Common myeloid progenitor, CD34-positive (primary cell): ENCODE data around the gene AGO1.
A peak's percentile ranks its signal among the peaks of the same experiment; 100 is the strongest.
"Not testable (repeated sequence)": the region's sequence is repeated elsewhere in the genome, so short reads cannot be mapped to it uniquely, and the experiment has no call there.

Experiments used
- CTCF ChIA-PET: fragments of 350-600 bp; sonication (Branson Sonifier 250); formaldehyde crosslinking; loops from one replicate; lab custom pipeline; 2021; ENCODE audit warnings: antibody characterized with exemption; lab: Charles Lee
- POLR2A ChIA-PET: fragments of 350-600 bp; sonication (Branson Sonifier 250); formaldehyde crosslinking; loops from one replicate; lab custom pipeline; 2021; ENCODE audit warnings: antibody characterized with exemption; lab: Charles Lee
- DNase-seq, 3 donors: peaks; one replicate each; pipeline versions ENCODE4 v3.0.0 to v3.0.0-alpha.2; 2013
- H3K27ac ChIP-seq, 2 experiments: 1 replicate in 1 of 2; 2 replicates in 1 of 2; pipeline ENCODE4 v1.7.0; 2013; ENCODE audit warnings: inconsistent platforms in 2 of 2, low read length in 2 of 2, mild to moderate bottlenecking in 2 of 2, low read depth in 1 of 2, moderate library complexity in 1 of 2; ENCODE audit not compliant: severe bottlenecking in 2 of 2, insufficient read depth in 1 of 2, poor library complexity in 1 of 2
- H3K27me3 ChIP-seq, 5 experiments: replicated peaks in 2 of 5; 1 replicate in 3 of 5; 2 replicates in 2 of 5; pipeline versions ENCODE4 v1.6.1 to v1.7.0; 2013; ENCODE audit warnings: low read length in 4 of 5, mild to moderate bottlenecking in 2 of 5, moderate library complexity in 2 of 5, inconsistent platforms in 1 of 5; ENCODE audit not compliant: insufficient read depth in 5 of 5, control insufficient read depth in 4 of 5
- H3K36me3 ChIP-seq, 4 experiments: 1 replicate in 2 of 4; 2 replicates in 2 of 4; pipeline versions ENCODE4 v1.6.1 to v1.7.0; 2013; ENCODE audit warnings: low read length in 3 of 4, control low read depth in 1 of 4, mild to moderate bottlenecking in 1 of 4; ENCODE audit not compliant: control insufficient read depth in 4 of 4, insufficient read depth in 4 of 4
- H3K4me1 ChIP-seq, 4 experiments: 1 replicate in 3 of 4; 2 replicates in 1 of 4; pipeline versions ENCODE4 v1.6.1 to v1.7.1; 2013; ENCODE audit warnings: low read length in 3 of 4, mild to moderate bottlenecking in 3 of 4, control low read depth in 1 of 4, inconsistent platforms in 1 of 4, moderate library complexity in 1 of 4; ENCODE audit not compliant: control insufficient read depth in 4 of 4, insufficient read depth in 4 of 4; ENCODE audit errors: control extremely low read depth in 1 of 4
- H3K4me3 ChIP-seq, 7 experiments: 1 replicate in 4 of 7; 2 replicates in 3 of 7; pipeline versions ENCODE4 v1.5.1 to v1.7.0; 2013; ENCODE audit warnings: mild to moderate bottlenecking in 7 of 7, low read length in 6 of 7, moderate library complexity in 6 of 7, inconsistent platforms in 2 of 7, low read depth in 2 of 7, control low read depth in 1 of 7; ENCODE audit not compliant: insufficient read depth in 4 of 7, control insufficient read depth in 1 of 7; ENCODE audit errors: extremely low read depth in 1 of 7
- H3K9me3 ChIP-seq, 5 experiments: 1 replicate in 4 of 5; 2 replicates in 1 of 5; pipeline versions ENCODE4 v1.6.1 to v1.7.1; 2013; ENCODE audit warnings: low read length in 4 of 5, mild to moderate bottlenecking in 2 of 5, inconsistent platforms in 1 of 5, low read depth in 1 of 5, moderate library complexity in 1 of 5; ENCODE audit not compliant: control insufficient read depth in 4 of 5, insufficient read depth in 2 of 5; ENCODE audit errors: control extremely low read depth in 1 of 5
- WGBS: methylation state at CpG from one replicate; pipeline ENCODE4 v1.1.5; 2013; ENCODE audit not compliant: insufficient coverage; 5-methylcytosine and 5-hydroxymethylcytosine counted together

AGO1 gene

DNA sequence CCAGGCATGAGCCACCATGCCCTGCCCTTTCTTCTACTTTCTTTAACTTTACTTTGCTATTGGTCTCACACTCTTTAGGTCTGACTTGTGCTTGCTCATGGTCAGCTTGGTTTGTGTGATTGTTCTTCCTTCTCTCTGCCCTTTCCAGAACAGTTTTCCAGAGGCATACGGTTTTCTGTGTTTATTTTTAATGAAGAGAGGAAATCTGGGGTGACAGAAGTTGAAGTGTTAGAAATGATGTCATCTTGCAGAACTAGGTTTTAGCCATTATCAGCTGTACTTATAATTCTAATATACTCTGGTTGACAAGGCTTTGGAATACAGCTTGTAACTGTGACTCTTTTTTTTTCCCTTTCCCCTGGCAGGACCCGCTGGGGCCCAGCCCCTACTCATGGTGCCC is 62.3 kb downstream of the AGO1 start:
- 100% methylated on average over 1 of the region's 2 CpGs for WGBS
- Histone ChIP-seq H3K27me3 (no peaks in the 10 kb centered on the region), H3K27ac (no peak overlapping the region), H3K4me1 (peaks cover 4 to 16% (median 8%) of the 10 kb centered on the region in 4 experiments), H3K36me3 (peaks cover 2 to 8% (median 4%) of the 10 kb centered on the region in 4 experiments), H3K4me3 (no peak overlapping the region), H3K9me3 (no peaks in the 10 kb centered on the region)
- no peak for DNase-seq
- POLR2A ChIA-PET, result no interaction called here
- CTCF ChIA-PET, result interaction anchor here (0.7 kb wide), 1 partner anchor 8 kb away, joined by 3 read pairs; no protein-coding TSS in a partner anchor

DNA sequence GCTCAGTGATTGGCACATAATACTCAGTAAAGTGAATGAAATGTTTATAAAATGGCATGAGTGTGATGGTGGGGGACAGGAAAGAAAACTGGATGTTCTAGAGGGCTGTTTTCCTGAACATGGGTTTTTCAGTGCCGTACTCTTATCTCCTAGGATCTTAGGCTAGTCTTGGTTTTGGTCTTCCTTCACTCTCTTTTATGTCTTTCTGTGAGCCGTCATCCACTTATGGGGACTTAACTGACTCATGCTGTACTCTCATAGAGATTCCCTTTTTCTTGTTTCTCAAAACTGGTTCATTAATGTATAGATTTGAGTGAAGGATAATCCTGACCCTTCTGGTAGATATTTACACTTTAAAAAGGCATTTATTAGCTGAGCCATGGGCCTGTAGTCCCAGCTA is 64.5 kb downstream of the AGO1 start:
- Histone ChIP-seq H3K27me3 (no peaks in the 10 kb centered on the region), H3K4me1 (peaks cover 2 to 10% (median 7%) of the 10 kb centered on the region in 4 experiments), H3K4me3 (peak overlapping the region in 1 of 7 experiments; percentile 5), H3K36me3 (peaks cover 0 to 11% (median 8%) of the 10 kb centered on the region in 4 experiments), H3K9me3 (no peaks in the 10 kb centered on the region), H3K27ac (no peak overlapping the region)
- POLR2A ChIA-PET, result interaction anchor here (1.4 kb wide), 1 partner anchor 17 kb away, joined by 3 read pairs; the partner anchor contains the start of gene AGO3
- CTCF ChIA-PET, result no interaction called here
- peak in 2 of 3 donors; percentile 17 to 26 for DNase-seq
- 20% methylated on average over 2 of the region's 2 CpGs for WGBS

DNA sequence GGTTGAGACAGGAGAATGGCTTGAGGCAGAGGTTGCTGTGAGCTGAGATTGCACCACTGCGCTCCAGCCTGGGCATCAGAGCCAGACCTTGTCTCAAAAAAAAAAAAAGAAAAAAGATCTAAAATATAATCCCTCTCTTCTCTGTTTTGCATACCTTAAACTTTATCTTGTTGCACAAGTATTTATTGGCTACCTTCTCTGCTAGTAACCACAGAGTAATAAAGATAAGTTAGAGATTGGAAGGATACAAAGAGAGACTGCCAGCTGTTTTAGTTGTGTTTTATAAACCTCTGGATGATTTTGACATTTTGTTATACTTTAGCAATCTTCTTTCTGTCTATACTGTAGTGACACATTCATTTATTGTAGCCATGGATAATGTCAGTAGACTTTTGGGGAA is 75.5 kb downstream of the AGO1 start:
- CTCF ChIA-PET, result no interaction called here
- WGBS, result no CpG with 5 or more reads among the region's 1 CpG
- POLR2A ChIA-PET, result no interaction called here
- Histone ChIP-seq H3K27me3 (no peaks in the 10 kb centered on the region), H3K36me3 (peaks cover 0 to 9% (median 4%) of the 10 kb centered on the region in 4 experiments), H3K4me1 (no peaks in the 10 kb centered on the region), H3K4me3 (no peak overlapping the region), H3K27ac (no peak overlapping the region), H3K9me3 (no peaks in the 10 kb centered on the region)
- no peak for DNase-seq

DNA sequence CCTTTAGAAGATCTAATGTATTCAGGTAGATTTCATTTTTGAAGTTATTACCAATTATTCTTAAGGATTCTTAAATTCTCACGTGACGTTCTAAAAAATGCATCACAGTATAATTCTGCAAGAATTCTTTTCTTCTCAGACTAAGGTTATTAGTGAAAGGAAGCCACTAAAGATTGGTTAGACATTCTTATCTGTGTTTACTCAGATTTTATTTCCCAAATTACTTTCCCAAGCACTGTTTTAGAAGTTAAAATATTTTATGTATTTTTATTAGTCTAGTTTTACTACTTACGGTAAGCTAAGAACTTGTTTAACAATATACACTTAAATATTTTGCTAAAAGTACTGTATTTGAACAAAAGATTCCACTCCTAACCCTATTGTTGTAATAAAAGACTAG is 76.3 kb downstream of the AGO1 start:
- Histone ChIP-seq H3K27me3 (no peaks in the 10 kb centered on the region), H3K4me1 (no peaks in the 10 kb centered on the region), H3K9me3 (peaks cover 0 to 2% (median 0%) of the 10 kb centered on the region in 5 experiments), H3K36me3 (peaks cover 0 to 11% (median 4%) of the 10 kb centered on the region in 4 experiments), H3K4me3 (no peak overlapping the region), H3K27ac (no peak overlapping the region)
- ChIA-PET CTCF (no interaction called here), POLR2A (no interaction called here)
- WGBS, result no CpG with 5 or more reads among the region's 3 CpGs
- DNase-seq, result no peak

DNA sequence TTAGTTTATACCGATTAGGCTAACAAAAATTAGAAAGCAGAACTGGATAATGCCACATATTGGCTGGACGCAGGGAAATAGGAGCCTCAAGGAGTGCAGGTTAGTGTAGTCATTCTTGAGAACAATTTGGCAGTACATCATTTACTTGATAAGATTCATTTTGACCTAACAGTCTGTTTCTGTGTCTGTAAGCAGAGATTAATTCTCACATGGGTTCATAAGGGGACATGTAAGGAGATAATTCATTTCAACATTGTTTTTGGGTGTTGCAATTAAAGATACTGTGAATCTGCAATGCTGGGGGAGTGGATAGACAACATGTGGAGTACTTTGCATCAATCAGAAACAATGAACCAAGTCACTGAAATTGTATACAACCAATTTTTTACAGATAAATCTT is 79.9 kb downstream of the AGO1 start:
- Histone ChIP-seq H3K27ac (no peak overlapping the region), H3K9me3 (peaks cover 0 to 2% (median 0%) of the 10 kb centered on the region in 5 experiments), H3K4me1 (no peaks in the 10 kb centered on the region), H3K36me3 (peaks cover 0 to 6% (median 1%) of the 10 kb centered on the region in 4 experiments), H3K4me3 (no peak overlapping the region), H3K27me3 (no peaks in the 10 kb centered on the region)
- ChIA-PET CTCF (interaction anchor here (1.0 kb wide), 1 partner anchor 14 kb away, joined by 4 read pairs; no protein-coding TSS in a partner anchor), POLR2A (no interaction called here)
- WGBS, result 88% methylated on average over 1 of the region's 2 CpGs
- peak in 1 of 3 donors; percentile 40 for DNase-seq

DNA sequence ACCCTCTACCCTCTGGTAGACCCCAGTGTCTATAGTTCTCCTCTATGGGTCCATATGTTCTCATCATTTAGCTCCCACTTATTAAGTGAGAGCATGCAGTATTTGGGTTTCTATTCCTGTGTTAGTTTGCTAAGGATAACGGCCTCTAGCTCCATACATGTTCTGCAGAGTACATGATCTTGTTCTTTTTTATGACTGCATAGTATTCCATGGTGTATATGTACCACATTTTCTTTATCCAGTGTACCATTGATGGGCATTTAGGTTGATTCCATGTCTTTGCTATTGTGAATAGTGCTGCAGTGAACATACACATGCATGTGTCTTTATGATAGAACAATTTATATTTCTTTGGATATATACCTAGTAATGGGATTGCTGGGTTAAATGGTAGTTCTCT is 81.3 kb downstream of the AGO1 start:
- H3K27ac ChIP-seq, CTCF ChIA-PET, H3K4me3 ChIP-seq, DNase-seq, H3K9me3 ChIP-seq, H3K27me3 ChIP-seq, POLR2A ChIA-PET, H3K4me1 ChIP-seq: not testable (repeated sequence)
- no CpG with 5 or more reads among the region's 1 CpG for WGBS
- H3K36me3 ChIP-seq, result peaks cover 0 to 14% (median 5%) of the 10 kb centered on the region in 4 experiments

DNA sequence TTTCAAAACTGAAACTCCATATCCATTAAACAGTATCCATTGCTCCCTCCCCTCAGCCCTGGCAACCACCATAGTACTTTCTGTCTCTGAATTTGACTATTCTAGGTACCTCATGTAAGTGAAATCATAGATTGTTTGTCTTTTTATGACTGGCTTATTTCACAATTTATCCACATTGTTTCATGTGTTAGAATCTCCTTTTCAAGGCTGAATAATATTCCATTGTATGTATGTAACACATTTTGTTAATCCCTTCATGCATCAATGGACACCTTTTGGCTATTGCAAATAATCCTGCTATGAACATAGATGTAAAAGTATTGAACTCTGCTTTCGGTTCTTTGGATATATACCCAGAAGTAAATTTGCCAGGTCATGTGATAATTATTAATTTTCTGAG is 85.4 kb downstream of the AGO1 start:
- H3K27ac ChIP-seq, result no peak overlapping the region
- H3K36me3 ChIP-seq, result peaks cover 7 to 26% (median 17%) of the 10 kb centered on the region in 4 experiments
- no peak for DNase-seq
- peaks cover 0 to 2% (median 0%) of the 10 kb centered on the region in 5 experiments for H3K9me3 ChIP-seq
- WGBS, result no CpG with 5 or more reads among the region's 1 CpG
- no peaks in the 10 kb centered on the region for H3K27me3 ChIP-seq
- ChIA-PET POLR2A (no interaction called here), CTCF (no interaction called here)
- no peaks in the 10 kb centered on the region for H3K4me1 ChIP-seq
- H3K4me3 ChIP-seq, result no peak overlapping the region
